GM12878 (cell line): ENCODE data around the gene PDS5A. TPM values are rescaled to one million over a fixed set of nuclear protein-coding genes. Genes with fewer than 3 reads are reported as not detected.

Experiments
- ATAC-seq: fragments of 200-7000 bp; cut with Tn5 transposase; 3 replicates; pipeline ENCODE4 v1.9.1; 2020; ENCODE audit warnings: mild to moderate bottlenecking, moderate library complexity
- BruUV-seq: library from RNA; stranded (reverse); fragments of 400-500 nt; replicated peaks from 2 replicates; lab custom pipeline; 2021; lab: Mats Ljungman, UMichigan
- CTCF ChIA-PET: fragments of 300-600 bp; sonication (Branson Sonifier 250); formaldehyde crosslinking; extraction: SDS; loops from one replicate; lab custom pipeline; 2021; ENCODE audit warnings: inconsistent platforms; lab: Yijun Ruan, JAX
- POLR2A ChIA-PET: fragments of 350-600 bp; formaldehyde crosslinking; extraction: SDS; loops from one replicate; lab custom pipeline; 2021; ENCODE audit warnings: inconsistent platforms; lab: Charles Lee
- RAD21 ChIA-PET: fragments of 300-600 bp; sonication (Branson Sonifier 250); formaldehyde crosslinking; loops from one replicate; lab custom pipeline; 2023; ENCODE audit warnings: antibody characterized with exemption; ENCODE audit not compliant: unreplicated experiment; lab: Charles Lee
- SMC1A ChIA-PET: fragments of 300-600 bp; sonication (Branson Sonifier 250); formaldehyde crosslinking; loops from one replicate; lab custom pipeline; 2023; ENCODE audit not compliant: unreplicated experiment, uncharacterized antibody; lab: Charles Lee
- DNase-seq: peaks from one replicate; pipeline ENCODE4 v3.0.0-alpha.2; 2011; ENCODE audit warnings: low read depth, low spot score
- FAIRE-seq: peaks from 3 replicates; lab custom pipeline; 2011; peaks lifted over from hg19 to GRCh38; lab: Jason Lieb, UNC
- H2AFZ ChIP-seq: 2 replicates; pipeline ENCODE4 v1.6.0; 2011; ENCODE audit warnings: low read depth, low read length, control low read depth; ENCODE audit not compliant: control insufficient read depth
- H3K27ac ChIP-seq: 2 replicates; pipeline ENCODE4 v1.5.1; 2011; ENCODE audit warnings: control low read depth; ENCODE audit not compliant: control insufficient read depth, insufficient read depth
- H3K27me3 ChIP-seq, 2 experiments: replicated peaks in 1 of 2; 2 replicates each; pipeline versions ENCODE4 v1.6.0 to v1.6.1; 2011; ENCODE audit warnings: low read length in 1 of 2; ENCODE audit not compliant: control insufficient read depth in 2 of 2, insufficient read depth in 2 of 2
- H3K36me3 ChIP-seq, 2 experiments: 2 replicates each; pipeline ENCODE4 v1.5.1; 2011; ENCODE audit warnings: low read length in 1 of 2; ENCODE audit not compliant: control insufficient read depth in 2 of 2, insufficient read depth in 2 of 2
- H3K4me1 ChIP-seq: 2 replicates; pipeline ENCODE4 v1.6.1; 2011; ENCODE audit warnings: mild to moderate bottlenecking, low read length, moderate library complexity, mixed read lengths; ENCODE audit not compliant: control insufficient read depth, insufficient read depth
- H3K4me2 ChIP-seq: 2 replicates; pipeline ENCODE4 v1.6.0; 2011; ENCODE audit warnings: control low read depth; ENCODE audit not compliant: control insufficient read depth, insufficient read depth
- H3K4me3 ChIP-seq: fragments of 200-600 bp; sonication (generic); 2 replicates; pipeline ENCODE4 v1.5.1; 2016
- H3K79me2 ChIP-seq: 2 replicates; pipeline ENCODE4 v1.6.0; 2011; ENCODE audit warnings: low read length; ENCODE audit not compliant: control insufficient read depth, insufficient read depth
- H3K9ac ChIP-seq: 2 replicates; pipeline ENCODE4 v1.8.0; 2011; ENCODE audit warnings: low read length, control low read depth, mixed read lengths; ENCODE audit not compliant: control insufficient read depth, insufficient read depth
- H3K9me3 ChIP-seq: replicated peaks from 3 replicates; pipeline ENCODE4 v1.5.1; 2011; ENCODE audit warnings: mild to moderate bottlenecking, low read length; ENCODE audit not compliant: control insufficient read depth, insufficient read depth
- H4K20me1 ChIP-seq: 2 replicates; pipeline ENCODE4 v1.6.0; 2011; ENCODE audit not compliant: control insufficient read depth, insufficient read depth
- CUX1 ChIP-seq: IDR thresholded peaks from 2 replicates; pipeline ENCODE4 v1.6.1; 2012; ENCODE audit warnings: improper control_type of control experiment, low read depth, low read length; ENCODE audit not compliant: insufficient replicate concordance
- FOXK2 ChIP-seq: fragments of 450-650 bp; IDR thresholded peaks from 2 replicates; pipeline ENCODE4 v1.6.1; 2017; ENCODE audit warnings: mild to moderate bottlenecking, moderate library complexity
- JUNB ChIP-seq: IDR thresholded peaks from 2 replicates; pipeline ENCODE4 v1.6.1; 2016; ENCODE audit warnings: antibody characterized with exemption, mild to moderate bottlenecking
- RUNX3 ChIP-seq: IDR thresholded peaks from 2 replicates; pipeline ENCODE4 v1.6.1; 2012; ENCODE audit warnings: low read length, inconsistent platforms
- WGBS: methylation state at CpG from one replicate; pipeline ENCODE4 v1.1.6; 2016; ENCODE audit warnings: low lambda C conversion rate; ENCODE audit not compliant: insufficient replicate concordance, insufficient coverage; ENCODE audit errors: missing lambda C conversion rate; 5-methylcytosine and 5-hydroxymethylcytosine counted together
- in situ Hi-C: fragments of 300-500 bp; cut with MboI; formaldehyde crosslinking; loops from 9 replicates; pipeline ENCODE4 v1.14.3; 2018; ENCODE audit warnings: mixed read lengths
- intact Hi-C: fragments of 100-400 bp; cut with micrococcal nuclease; formaldehyde crosslinking; loops from one replicate; pipeline ENCODE4 v1.14.2; 2022; ENCODE audit not compliant: unreplicated experiment
- polyA plus RNA-seq, 11 experiments: library from polyadenylated mRNA; depleted of rRNA in 4 of 11; unstranded in 6 of 11; stranded (reverse) in 5 of 11; fragments of >200 nt; fragmentation: Nextera tagmentation in 4 of 11; fragmentation: Illumina TruSeq in 1 of 11; extraction: Ambion mirVana in 4 of 11; extraction: Trizol in 1 of 11; gene quantifications; 1 replicate in 1 of 11; 2 replicates in 10 of 11; pipeline versions ENCODE4 v1.2.1 to v1.2.3, GENCODE V29; 2011 to 2016; ENCODE audit warnings: inconsistent platforms in 2 of 11, missing spikeins in 2 of 11, low read depth in 1 of 11
- total RNA-seq, 4 experiments: library from RNA; depleted of rRNA in 3 of 4; stranded (reverse); fragments of >200 nt in 3 of 4; fragmentation: Illumina TruSeq in 1 of 4; extraction: Trizol in 1 of 4; gene quantifications; 2 replicates each; pipeline versions ENCODE4 v1.2.1 to v1.2.3, GENCODE V29; 2013 to 2021

PDS5A gene
- total and polyA plus RNA-seq, 10 of the 15 experiments (the other 5 are each of a cell fraction or from before 2014, with no cell fraction given): 13.7 to 69.7 (median 52.3) TPM

- FAIRE-seq (no peak), DNase-seq (no peak), ATAC-seq (no peak)
- ChIA-PET CTCF (interaction anchor here (4.3 kb wide), 1 partner anchor 10 kb away, joined by 16 read pairs; no protein-coding TSS in a partner anchor), RAD21 (no interaction called here), POLR2A (interaction anchor here (0.6 to 0.7 kb wide), 2 partner anchors 76 to 211 kb away, joined by 3 to 9 read pairs; no protein-coding TSS in a partner anchor), SMC1A (interaction anchor here (0.8 to 1.8 kb wide), 3 partner anchors 9 to 25 kb away, joined by 3 to 5 read pairs (median 5); no protein-coding TSS in a partner anchor)
- Histone ChIP-seq H3K4me1 (no peaks in the 10 kb centered on the region), H3K4me3 (no peak overlapping the region), H3K27me3 (no peaks in the 10 kb centered on the region), H4K20me1 (no peaks in the 10 kb centered on the region), H3K9ac (no peak overlapping the region), H3K79me2 (no peaks in the 10 kb centered on the region), H2AFZ (no peak overlapping the region), H3K9me3 (no peaks in the 10 kb centered on the region), H3K4me2 (no peak overlapping the region), H3K27ac (no peak overlapping the region), H3K36me3 (peaks cover 5 to 31% of the 10 kb centered on the region in 2 experiments; a peak in 3 of 4 replicates)
- 42% methylated on average over 3 of the region's 3 CpGs for WGBS
- intact Hi-C loops: no loop called here
- in situ Hi-C loops: no loop called here
- TSS peak; percentile 5 for BruUV-seq
- TF ChIP-seq CUX1: no peak
- TF ChIP-seq FOXK2: no peak
- 0 out of 2 replicates have a peak, but pooled peaks have one; percentile 33 for TF ChIP-seq JUNB
- peak; percentile 39; the same call in 1 of the 2 replicates for TF ChIP-seq RUNX3
Measured at GRCh38 chr4:39899291-39899690, 78.4 kb downstream of the PDS5A start.
